Coronary artery (tissue), 2 donors: ENCODE data around the gene CTSE.

Source experiments
- DNase-seq: peaks from one replicate; pipeline ENCODE4 v3.0.0-alpha.2; 2017; ENCODE audit warnings: low spot score
- H3K27ac ChIP-seq, 2 donors: fragments of 200-600 bp; sonication (generic); one replicate each; pipeline ENCODE4 v1.5.1; 2016 to 2019
- H3K4me3 ChIP-seq: fragments of 200-600 bp; sonication (generic); 2 replicates; pipeline ENCODE4 v1.5.1; 2016; ENCODE audit warnings: mild to moderate bottlenecking, moderate library complexity
- TF ChIP-seq, protein P1 (sequence below): fragments of 200-600 bp; sonication (generic); IDR thresholded peaks from one replicate; pipeline ENCODE4 v1.5.1; 2019; ENCODE audit warnings: antibody characterized with exemption

The CTSE gene

DNA sequence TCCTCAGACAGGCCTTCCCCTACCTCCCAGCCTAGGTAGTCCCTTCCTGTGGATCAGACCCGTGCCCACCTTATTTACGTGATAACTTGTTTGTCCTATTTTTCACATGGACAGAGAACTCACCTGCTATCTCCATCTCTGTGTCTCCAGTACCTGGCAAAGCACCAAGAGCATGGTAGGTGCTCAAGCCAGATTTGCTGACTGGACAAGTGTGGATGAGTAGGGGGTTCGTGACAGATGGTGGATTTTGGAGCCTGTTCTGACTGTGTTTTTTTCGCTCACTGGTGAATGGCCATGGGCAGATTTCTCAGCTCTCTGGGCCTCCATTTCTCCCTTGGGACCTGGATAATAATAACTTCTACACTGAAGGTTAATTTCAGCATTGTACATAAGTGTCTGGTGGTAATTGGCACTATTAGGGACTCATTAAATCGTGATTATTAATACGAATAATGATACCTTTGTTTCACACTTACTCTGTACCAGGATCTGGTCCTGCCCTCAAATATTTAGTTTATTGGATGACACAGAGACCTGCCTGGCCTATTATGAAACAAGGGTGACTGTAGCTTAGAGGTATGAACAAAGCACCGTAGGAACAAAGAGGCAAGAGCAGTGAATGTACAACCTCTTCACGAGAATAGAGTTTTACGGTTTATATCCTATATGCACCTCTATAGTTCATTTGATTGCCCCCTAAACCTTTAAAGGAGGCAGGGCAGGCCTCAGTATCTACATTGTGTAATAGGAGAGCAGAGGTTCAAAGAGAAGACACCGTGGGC, 56.0 kb downstream of the CTSE start:
- no peak overlapping the region for H3K27ac ChIP-seq
- TF ChIP-seq, protein P1, sequence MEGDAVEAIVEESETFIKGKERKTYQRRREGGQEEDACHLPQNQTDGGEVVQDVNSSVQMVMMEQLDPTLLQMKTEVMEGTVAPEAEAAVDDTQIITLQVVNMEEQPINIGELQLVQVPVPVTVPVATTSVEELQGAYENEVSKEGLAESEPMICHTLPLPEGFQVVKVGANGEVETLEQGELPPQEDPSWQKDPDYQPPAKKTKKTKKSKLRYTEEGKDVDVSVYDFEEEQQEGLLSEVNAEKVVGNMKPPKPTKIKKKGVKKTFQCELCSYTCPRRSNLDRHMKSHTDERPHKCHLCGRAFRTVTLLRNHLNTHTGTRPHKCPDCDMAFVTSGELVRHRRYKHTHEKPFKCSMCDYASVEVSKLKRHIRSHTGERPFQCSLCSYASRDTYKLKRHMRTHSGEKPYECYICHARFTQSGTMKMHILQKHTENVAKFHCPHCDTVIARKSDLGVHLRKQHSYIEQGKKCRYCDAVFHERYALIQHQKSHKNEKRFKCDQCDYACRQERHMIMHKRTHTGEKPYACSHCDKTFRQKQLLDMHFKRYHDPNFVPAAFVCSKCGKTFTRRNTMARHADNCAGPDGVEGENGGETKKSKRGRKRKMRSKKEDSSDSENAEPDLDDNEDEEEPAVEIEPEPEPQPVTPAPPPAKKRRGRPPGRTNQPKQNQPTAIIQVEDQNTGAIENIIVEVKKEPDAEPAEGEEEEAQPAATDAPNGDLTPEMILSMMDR = no peak
- H3K4me3 ChIP-seq = no peak overlapping the region
- DNase-seq = no peak

DNA sequence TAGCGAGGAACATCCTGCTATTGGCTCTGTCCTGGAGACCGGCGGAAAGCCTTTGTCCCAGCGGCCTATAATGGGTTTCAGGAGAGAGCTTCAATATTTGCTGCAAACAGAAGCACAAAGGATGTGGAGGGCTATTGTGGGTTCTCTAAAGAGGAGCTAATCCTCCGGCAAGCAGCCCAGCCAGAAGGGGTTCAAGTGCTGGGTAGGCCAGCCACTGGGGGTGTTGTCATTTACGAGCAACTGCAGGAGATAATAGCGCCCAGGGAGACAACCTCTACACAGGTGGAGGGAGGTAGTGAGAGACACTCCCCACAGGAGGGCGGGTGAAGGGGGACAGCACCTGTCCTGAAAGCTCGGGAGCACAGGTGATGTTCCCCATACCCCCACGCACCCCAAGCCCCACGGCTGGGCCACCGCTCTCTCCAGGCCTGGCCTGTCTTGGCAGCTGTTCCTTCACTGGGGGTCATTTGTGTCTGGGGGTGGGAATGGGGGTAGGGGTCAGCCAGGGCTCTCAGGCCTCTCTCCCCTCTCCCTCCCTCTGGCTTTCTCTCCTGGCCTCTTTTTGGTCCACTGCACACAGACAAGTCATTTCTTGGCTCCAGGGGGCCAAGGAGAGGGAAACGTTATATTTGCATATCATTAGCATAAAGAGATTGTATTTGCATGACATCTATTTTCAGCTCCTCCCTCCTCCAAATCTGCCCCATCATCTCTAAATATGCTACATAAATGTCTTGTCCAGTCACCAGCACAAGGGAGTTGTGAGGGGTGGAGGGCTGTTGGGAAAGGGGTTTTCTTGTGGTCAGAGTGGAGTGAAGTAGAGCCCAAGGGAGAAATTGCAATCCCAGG, 58.4 kb downstream of the CTSE start:
- no peak overlapping the region for H3K27ac ChIP-seq
- TF ChIP-seq, protein P1 = no peak
- DNase-seq = no peak
- H3K4me3 ChIP-seq = no peak overlapping the region

DNA sequence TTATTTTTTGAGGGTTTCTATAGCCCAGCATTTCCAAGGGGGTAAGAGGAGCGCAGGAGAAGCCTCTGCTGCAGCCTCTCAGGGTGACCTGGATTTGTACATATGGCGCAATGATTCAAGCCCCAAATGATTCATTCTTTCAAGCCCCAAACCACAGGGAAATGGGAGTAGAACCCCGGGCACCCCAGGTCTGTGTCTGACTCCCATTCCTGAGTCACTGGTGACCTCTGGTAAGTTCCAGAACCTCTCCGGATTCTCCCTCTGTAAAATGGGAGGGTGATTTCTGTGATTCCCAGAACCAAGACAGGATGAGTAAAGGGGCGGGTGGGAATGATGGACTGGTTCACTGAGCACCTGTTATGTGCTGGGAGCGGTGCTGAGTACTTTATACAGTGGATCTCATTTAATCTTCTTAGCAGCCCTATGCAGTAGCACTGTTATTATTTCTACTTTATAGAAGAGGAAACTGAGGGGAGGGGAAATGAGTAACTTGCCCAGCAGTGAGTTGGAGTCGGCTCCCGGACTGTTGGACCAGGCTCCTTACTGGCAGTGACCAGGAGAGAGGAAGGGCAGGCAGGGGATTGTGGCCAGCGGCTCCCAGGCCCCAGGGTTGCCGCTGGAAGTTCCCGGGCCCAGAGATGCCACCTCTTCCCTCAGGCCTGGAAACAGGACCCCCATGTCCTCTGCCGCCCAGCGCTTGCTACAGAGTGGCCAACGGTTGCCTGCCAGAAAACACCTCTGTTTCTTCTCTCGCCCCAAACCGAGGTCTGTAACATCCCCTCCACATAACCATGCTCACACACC, 60.1 kb downstream of the CTSE start:
- no peak for DNase-seq
- no peak overlapping the region for H3K27ac ChIP-seq
- TF ChIP-seq, protein P1 = no peak

GRCh38 chr1:205962821-205963221, 60.9 kb downstream of the CTSE start:
- Histone ChIP-seq H3K4me3 (no peak overlapping the region), H3K27ac (no peak overlapping the region)
- no peak for DNase-seq
- TF ChIP-seq, protein P1 = no peak

More for the DNA sequence above, 60.1 kb downstream of the CTSE start:
- H3K4me3 ChIP-seq = no peak overlapping the region

DNA sequence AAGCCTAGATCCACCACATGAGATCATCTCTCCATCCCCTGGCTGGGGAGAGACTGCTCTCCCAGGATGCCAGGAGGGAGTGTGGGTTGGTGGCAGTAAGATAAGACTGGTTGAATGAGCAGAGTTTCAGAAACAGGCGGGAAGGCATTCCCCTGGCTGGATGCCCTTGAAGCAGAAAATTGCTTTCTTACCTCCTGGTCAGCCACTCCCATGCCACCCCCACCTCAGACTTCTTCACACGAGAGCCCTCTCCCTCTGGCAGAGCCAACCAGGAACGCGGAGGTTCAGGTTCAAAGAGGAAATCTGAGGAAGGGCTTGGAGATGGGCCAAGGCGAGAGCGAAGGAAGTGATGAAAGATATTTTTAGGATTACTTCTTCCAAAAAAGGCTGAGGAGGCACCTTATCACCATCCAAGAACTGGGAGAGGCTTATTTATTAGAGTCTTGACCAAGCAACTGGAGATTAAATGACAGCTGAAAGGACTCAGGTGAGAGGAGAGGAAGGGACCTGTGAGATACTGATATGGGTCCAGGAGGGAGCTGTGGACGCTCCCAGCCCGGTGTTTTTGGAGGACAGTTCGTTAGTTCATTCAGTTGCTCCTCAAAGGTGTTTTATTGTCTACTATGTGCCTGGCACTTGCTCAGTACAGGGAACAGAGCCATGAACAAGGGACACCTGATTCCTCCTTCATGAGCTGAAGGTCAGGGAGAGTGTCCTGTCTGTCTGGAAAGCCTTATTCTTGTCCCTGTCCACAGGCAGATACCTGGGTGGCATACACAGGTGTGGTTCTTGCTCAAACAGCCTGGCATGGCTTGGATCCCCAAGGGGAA, 61.5 kb downstream of the CTSE start:
- no peak overlapping the region for H3K27ac ChIP-seq
- peak overlapping the region; percentile 4 for H3K4me3 ChIP-seq
- TF ChIP-seq, protein P1 = no peak
- DNase-seq = no peak

- TF ChIP-seq, protein P1 = no peak
These were observed 62.3 kb downstream of the CTSE start for GRCh38 chr1:205961405-205961804.

More at GRCh38 chr1:205961405-205961804, 62.3 kb downstream of the CTSE start:
- H3K27ac ChIP-seq = no peak overlapping the region
- DNase-seq = no peak
- H3K4me3 ChIP-seq = no peak overlapping the region
